ENCODE data around the gene NME2. TPM values are rescaled to one million over a fixed set of nuclear protein-coding genes. Genes with fewer than 3 reads are reported as not detected.

Gene NME2
- total and polyA plus RNA-seq, 10 of the 15 experiments (the other 5 are each of a cell fraction or from before 2014, with no cell fraction given), result 497 to 1,030 (median 786) TPM

GRCh38 chr17:51188271-51188833 is 22.1 kb downstream of the NME2 start:
- Histone ChIP-seq H4K20me1 (ENCODE audit: control insufficient read depth, insufficient read depth) (no peaks in the 10 kb centered on the region), H3K36me3 (ENCODE audit: control insufficient read depth in 2 of 2, insufficient read depth in 2 of 2, low read length in 1 of 2) (peaks cover 2 to 23% of the 10 kb centered on the region in 2 experiments), H3K9me3 (replicated peaks; ENCODE audit: control insufficient read depth, insufficient read depth, low read length) (no peaks in the 10 kb centered on the region), H2AFZ (ENCODE audit: control insufficient read depth, low read depth, low read length) (no peak overlapping the region), H3K4me1 (ENCODE audit: control insufficient read depth, insufficient read depth, low read length) (no peaks in the 10 kb centered on the region), H3K4me2 (ENCODE audit: control insufficient read depth, insufficient read depth) (no peak overlapping the region), H3K9ac (ENCODE audit: control insufficient read depth, insufficient read depth, low read length) (no peak overlapping the region), H3K27me3 (replicated peaks in 1 of 2; ENCODE audit: control insufficient read depth in 2 of 2, insufficient read depth in 2 of 2, low read length in 1 of 2) (no peaks in the 10 kb centered on the region), H3K4me3 (no peak overlapping the region), H3K27ac (ENCODE audit: control insufficient read depth, insufficient read depth) (no peak overlapping the region), H3K79me2 (ENCODE audit: control insufficient read depth, insufficient read depth, low read length) (no peaks in the 10 kb centered on the region)
- 89% methylated on average over 6 of the region's 9 CpGs for WGBS (ENCODE audit: insufficient coverage, insufficient replicate concordance, low lambda C conversion rate, missing lambda C conversion rate)
- RAD21 ChIA-PET (ENCODE audit: unreplicated experiment), result no interaction called here
- DNase-seq (ENCODE audit: low read depth, low spot score), result no peak
- intact Hi-C loops (cut with micrococcal nuclease; ENCODE audit: unreplicated experiment) (no loop called here), in situ Hi-C loops (cut with MboI) (loop anchor here (10.0 kb wide), 1 partner anchor 346 kb away; no protein-coding TSS in a partner anchor)
- SMC1A ChIA-PET (ENCODE audit: uncharacterized antibody, unreplicated experiment), result interaction anchor here (0.7 kb wide), 1 partner anchor 188 kb away, joined by 3 read pairs; no protein-coding TSS in a partner anchor
- no TSS peak for BruUV-seq (replicated peaks)
- FAIRE-seq, result no peak
- CTCF ChIA-PET, result interaction anchor here (0.7 kb wide), 2 partner anchors 70 to 356 kb away, joined by 3 read pairs; no protein-coding TSS in a partner anchor
- ATAC-seq, result no peak
- POLR2A ChIA-PET, result interaction anchor here (0.5 kb wide), 2 partner anchors 12 to 24 kb away, joined by 5 read pairs; no protein-coding TSS in a partner anchor
- TF ChIP-seq CBX5 (IDR thresholded peaks at IDR 0.05; ENCODE audit: low read depth) (no peak), BCL3 (IDR thresholded peaks at IDR 0.05; ENCODE audit: borderline replicate concordance, insufficient read depth, low read depth, low read length, poor library complexity, severe bottlenecking) (no peak), CTCF (IDR thresholded peaks at IDR 0.05 in 2 of 3, conservative IDR thresholded peaks at IDR 0.05 in 1 of 3; ENCODE audit: control insufficient read depth in 2 of 3, extremely low read depth in 1 of 3, insufficient read depth in 1 of 3, low read depth in 3 of 3, low read length in 3 of 3) (no peak), CEBPB (IDR thresholded peaks at IDR 0.05; ENCODE audit: borderline replicate concordance in 1 of 2, low read depth in 2 of 2, low read length in 2 of 2) (no peak), RCOR1 (conservative IDR thresholded peaks at IDR 0.05; ENCODE audit: low read depth, low read length) (no peak), CBFB (IDR thresholded peaks at IDR 0.05; ENCODE audit: low read depth) (no peak), DPF2 (IDR thresholded peaks at IDR 0.05) (no peak), ETV6 (conservative IDR thresholded peaks at IDR 0.05 in 1 of 2, IDR thresholded peaks at IDR 0.05 in 1 of 2; ENCODE audit: borderline replicate concordance in 1 of 2, low read depth in 1 of 2) (no peak), IKZF1 (conservative IDR thresholded peaks at IDR 0.05) (no peak), PRDM15 (CRISPR knock-in tag; IDR thresholded peaks at IDR 0.05) (no peak), PBX3 (IDR thresholded peaks at IDR 0.05; ENCODE audit: insufficient replicate concordance, low read depth, low read length) (no peak), RAD21 (IDR thresholded peaks at IDR 0.05; ENCODE audit: insufficient read depth, low read depth, low read length) (no peak)

Measured in GM12878 (cell line).